ENCODE results near the gene ALDH1B1. TPM values are rescaled to one million over a fixed set of nuclear protein-coding genes. Genes with fewer than 3 reads are reported as not detected.

ALDH1B1 gene
- total and polyA plus RNA-seq, 9 of the 15 experiments (the other 6 are each of a cell fraction or from before 2014, with no cell fraction given): 8.6 to 46.5 (median 30.8) TPM

DNA sequence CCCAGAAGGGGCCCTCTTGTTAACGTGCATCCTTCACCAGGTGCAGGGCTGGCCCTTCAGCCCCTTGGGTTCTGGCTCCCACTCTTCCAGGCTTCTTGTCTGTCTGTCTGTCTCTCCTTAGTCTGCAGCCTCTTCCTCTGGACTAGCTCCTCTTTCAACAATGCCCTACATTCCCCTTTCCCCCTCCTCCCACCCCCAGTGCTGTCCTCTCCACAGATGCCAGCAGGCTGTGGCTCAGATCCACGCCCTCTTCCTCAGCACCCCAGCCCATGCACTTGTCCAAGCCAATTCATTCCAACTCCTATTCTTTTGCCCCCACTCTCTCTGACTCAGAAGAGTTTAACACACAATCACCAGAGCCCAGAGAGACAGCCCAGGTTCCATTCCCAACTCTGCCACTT is 45.2 kb upstream of the ALDH1B1 start (continued):
- TF ChIP-seq, protein P1, sequence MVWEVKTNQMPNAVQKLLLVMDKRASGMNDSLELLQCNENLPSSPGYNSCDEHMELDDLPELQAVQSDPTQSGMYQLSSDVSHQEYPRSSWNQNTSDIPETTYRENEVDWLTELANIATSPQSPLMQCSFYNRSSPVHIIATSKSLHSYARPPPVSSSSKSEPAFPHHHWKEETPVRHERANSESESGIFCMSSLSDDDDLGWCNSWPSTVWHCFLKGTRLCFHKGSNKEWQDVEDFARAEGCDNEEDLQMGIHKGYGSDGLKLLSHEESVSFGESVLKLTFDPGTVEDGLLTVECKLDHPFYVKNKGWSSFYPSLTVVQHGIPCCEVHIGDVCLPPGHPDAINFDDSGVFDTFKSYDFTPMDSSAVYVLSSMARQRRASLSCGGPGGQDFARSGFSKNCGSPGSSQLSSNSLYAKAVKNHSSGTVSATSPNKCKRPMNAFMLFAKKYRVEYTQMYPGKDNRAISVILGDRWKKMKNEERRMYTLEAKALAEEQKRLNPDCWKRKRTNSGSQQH (CRISPR knock-in tag; IDR thresholded peaks at IDR 0.05): no peak
- TF ChIP-seq KLF1 (tag; IDR thresholded peaks at IDR 0.05) (no peak), CSDE1 (IDR thresholded peaks at IDR 0.05) (no peak), SOX6 (IDR thresholded peaks at IDR 0.05) (no peak), HMG20A (CRISPR knock-in tag; conservative IDR thresholded peaks at IDR 0.05) (no peak), ZBTB1 (CRISPR knock-in tag; IDR thresholded peaks at IDR 0.05; ENCODE audit: borderline replicate concordance, low read depth) (no peak)
- TF ChIP-seq, protein P2, sequence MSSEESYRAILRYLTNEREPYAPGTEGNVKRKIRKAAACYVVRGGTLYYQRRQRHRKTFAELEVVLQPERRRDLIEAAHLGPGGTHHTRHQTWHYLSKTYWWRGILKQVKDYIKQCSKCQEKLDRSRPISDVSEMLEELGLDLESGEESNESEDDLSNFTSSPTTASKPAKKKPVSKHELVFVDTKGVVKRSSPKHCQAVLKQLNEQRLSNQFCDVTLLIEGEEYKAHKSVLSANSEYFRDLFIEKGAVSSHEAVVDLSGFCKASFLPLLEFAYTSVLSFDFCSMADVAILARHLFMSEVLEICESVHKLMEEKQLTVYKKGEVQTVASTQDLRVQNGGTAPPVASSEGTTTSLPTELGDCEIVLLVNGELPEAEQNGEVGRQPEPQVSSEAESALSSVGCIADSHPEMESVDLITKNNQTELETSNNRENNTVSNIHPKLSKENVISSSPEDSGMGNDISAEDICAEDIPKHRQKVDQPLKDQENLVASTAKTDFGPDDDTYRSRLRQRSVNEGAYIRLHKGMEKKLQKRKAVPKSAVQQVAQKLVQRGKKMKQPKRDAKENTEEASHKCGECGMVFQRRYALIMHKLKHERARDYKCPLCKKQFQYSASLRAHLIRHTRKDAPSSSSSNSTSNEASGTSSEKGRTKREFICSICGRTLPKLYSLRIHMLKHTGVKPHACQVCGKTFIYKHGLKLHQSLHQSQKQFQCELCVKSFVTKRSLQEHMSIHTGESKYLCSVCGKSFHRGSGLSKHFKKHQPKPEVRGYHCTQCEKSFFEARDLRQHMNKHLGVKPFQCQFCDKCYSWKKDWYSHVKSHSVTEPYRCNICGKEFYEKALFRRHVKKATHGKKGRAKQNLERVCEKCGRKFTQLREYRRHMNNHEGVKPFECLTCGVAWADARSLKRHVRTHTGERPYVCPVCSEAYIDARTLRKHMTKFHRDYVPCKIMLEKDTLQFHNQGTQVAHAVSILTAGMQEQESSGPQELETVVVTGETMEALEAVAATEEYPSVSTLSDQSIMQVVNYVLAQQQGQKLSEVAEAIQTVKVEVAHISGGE (CRISPR knock-in tag; IDR thresholded peaks at IDR 0.05): no peak
- TF ChIP-seq, protein P3, sequence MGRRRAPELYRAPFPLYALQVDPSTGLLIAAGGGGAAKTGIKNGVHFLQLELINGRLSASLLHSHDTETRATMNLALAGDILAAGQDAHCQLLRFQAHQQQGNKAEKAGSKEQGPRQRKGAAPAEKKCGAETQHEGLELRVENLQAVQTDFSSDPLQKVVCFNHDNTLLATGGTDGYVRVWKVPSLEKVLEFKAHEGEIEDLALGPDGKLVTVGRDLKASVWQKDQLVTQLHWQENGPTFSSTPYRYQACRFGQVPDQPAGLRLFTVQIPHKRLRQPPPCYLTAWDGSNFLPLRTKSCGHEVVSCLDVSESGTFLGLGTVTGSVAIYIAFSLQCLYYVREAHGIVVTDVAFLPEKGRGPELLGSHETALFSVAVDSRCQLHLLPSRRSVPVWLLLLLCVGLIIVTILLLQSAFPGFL (CRISPR knock-in tag; IDR thresholded peaks at IDR 0.05): no peak
- TF ChIP-seq, protein P4, sequence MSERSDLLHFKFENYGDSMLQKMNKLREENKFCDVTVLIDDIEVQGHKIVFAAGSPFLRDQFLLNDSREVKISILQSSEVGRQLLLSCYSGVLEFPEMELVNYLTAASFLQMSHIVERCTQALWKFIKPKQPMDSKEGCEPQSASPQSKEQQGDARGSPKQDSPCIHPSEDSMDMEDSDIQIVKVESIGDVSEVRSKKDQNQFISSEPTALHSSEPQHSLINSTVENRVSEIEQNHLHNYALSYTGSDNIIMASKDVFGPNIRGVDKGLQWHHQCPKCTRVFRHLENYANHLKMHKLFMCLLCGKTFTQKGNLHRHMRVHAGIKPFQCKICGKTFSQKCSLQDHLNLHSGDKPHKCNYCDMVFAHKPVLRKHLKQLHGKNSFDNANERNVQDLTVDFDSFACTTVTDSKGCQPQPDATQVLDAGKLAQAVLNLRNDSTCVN (CRISPR knock-in tag; IDR thresholded peaks at IDR 0.05): no peak
